ENCODE results near the gene BCOR.

The BCOR gene

DNA sequence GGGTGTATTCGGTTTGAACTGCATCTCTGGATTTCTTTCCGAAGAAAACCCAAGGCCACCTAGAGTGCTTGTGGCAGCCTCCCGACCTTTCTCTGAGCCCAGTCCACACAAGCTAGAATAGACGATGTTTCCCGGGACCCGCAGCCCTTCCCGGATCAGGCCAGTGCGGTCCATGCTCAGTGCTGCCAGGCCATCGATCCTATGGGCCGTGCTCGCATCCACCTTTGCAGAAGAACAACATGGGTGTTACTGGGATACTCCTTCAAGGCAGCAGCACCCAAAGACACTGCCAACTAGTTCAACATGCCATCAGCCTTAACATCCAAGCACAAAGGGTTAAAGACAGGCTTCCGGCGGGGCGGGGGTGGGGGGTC is 22.8 kb downstream of the BCOR start:
- DNase-seq (ENCODE audit: insufficient read length, low spot score) = no peak
- TF ChIP-seq POLR2AphosphoS5 (IDR thresholded peaks at IDR 0.05; ENCODE audit: low read depth, low read length) (no peak), POU2F2 (IDR thresholded peaks at IDR 0.05; ENCODE audit: low read depth, low read length) (no peak), PAX5 (IDR thresholded peaks at IDR 0.05; ENCODE audit: insufficient read depth, low read length, severe bottlenecking) (no peak), SPI1 (IDR thresholded peaks at IDR 0.05; ENCODE audit: low read depth, low read length) (no peak), POLR2A (IDR thresholded peaks at IDR 0.05; ENCODE audit: low read depth, low read length) (no peak), TAF1 (IDR thresholded peaks at IDR 0.05; ENCODE audit: low read depth, low read length) (no peak)
- FAIRE-seq = no peak

DNA sequence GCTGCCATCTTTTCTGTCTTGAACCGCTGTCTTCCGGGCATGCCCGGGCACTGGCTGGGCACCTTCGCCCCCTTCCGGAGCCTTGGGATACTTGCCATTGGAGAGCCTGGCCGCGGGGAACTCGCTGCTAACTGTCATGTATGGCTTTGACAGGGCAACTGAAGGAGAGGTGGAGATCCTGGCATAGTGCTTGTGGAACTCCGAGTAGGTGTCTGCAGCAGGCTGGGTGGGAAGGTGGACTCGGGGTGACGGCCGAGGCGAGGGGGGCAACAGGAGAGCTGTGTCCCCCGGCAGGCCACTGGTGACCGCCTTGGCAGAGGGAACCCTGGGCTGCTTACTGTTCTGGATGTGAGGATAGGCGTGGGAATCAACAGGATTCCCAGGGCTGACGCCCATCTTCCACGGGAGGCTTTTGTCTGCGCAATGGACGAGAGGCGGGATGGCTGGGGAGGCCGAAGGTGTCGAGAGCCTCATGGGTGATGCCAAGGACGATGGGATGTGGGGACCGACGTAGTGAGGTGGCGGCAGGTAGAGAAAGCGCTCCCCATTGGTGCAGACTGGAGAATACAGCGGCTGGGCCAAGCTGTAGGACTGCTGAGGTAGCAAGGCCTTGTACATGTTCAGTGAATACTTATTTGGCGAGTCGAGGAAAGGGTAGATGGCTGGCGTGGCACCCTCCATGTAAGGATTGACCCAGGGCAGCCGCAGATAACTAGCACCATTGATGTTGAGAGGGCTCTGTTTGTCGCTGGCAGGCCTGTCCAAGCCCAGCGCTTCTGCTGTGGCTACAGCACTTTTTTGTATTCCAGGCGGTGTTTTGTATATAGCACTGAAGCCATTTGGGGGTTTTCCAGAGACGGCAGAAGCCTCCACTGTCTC is 23.4 kb downstream of the BCOR start:
- TF ChIP-seq SPI1 (IDR thresholded peaks at IDR 0.05; ENCODE audit: low read depth, low read length) = no peak
- TF ChIP-seq POLR2AphosphoS5 (IDR thresholded peaks at IDR 0.05; ENCODE audit: low read depth, low read length) = no peak
- TF ChIP-seq TAF1 (IDR thresholded peaks at IDR 0.05; ENCODE audit: low read depth, low read length) = no peak
- no peak for TF ChIP-seq POU2F2 (IDR thresholded peaks at IDR 0.05; ENCODE audit: low read depth, low read length)
- TF ChIP-seq PAX5 (IDR thresholded peaks at IDR 0.05; ENCODE audit: insufficient read depth, low read length, severe bottlenecking) = no peak
- no peak for TF ChIP-seq POLR2A (IDR thresholded peaks at IDR 0.05; ENCODE audit: low read depth, low read length)
- DNase-seq (ENCODE audit: insufficient read length, low spot score) (no peak), FAIRE-seq (no peak)

DNA sequence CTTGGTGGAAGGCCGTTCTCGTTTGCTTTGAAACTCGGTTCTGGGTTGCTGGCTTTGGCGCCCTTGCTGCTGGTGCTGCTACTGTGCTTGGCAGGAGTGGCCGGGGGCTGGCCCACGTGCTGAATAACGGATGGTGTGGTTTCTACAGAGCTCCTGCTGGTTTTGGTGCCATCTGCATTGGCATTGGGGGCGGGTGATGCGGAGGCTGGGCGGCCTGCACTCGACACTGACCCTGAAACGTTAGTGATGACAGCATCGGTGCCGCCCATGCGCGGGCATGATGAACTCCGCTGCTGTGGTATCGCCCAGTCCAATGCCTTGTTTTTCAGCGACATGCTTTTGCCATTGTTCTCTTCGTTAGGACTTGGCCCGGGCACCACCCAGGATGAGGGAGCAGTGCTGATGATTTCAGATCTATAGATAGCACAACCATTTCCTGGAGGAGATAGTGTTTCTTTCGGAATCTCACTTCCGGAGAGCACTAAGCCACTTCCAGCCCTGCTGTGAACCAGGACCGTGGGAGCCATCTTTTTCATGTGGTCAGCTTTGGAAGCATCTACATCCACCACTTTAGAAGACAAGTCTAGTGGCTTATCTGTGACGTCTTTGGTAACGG is 24.2 kb downstream of the BCOR start:
- peak; percentile 60 for FAIRE-seq
- TF ChIP-seq PAX5 (IDR thresholded peaks at IDR 0.05; ENCODE audit: insufficient read depth, low read length, severe bottlenecking) = no peak
- no peak for TF ChIP-seq POU2F2 (IDR thresholded peaks at IDR 0.05; ENCODE audit: low read depth, low read length)
- no peak for TF ChIP-seq TAF1 (IDR thresholded peaks at IDR 0.05; ENCODE audit: low read depth, low read length)
- TF ChIP-seq SPI1 (IDR thresholded peaks at IDR 0.05; ENCODE audit: low read depth, low read length) = no peak
- TF ChIP-seq POLR2A (IDR thresholded peaks at IDR 0.05; ENCODE audit: low read depth, low read length) = no peak

DNA sequence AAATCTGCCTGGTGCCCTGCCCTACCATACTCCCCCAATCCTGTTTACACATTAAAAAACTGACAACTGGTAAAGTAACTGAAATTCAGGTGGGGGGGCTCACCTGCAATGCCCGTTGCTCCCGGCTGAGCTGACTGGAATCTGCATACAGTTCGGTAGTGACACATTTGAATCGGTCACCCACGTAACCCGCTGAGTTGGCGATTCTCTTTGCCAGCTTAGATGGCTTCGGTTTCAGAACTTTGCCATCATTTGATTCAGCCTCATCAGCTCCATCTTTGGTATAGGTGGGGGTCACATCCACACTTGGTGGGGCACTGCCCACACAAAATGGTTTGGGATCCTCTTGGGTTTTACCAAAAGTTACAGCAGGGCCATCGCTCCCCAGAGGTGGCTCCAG is 25.5 kb downstream of the BCOR start:
- FAIRE-seq = peak; percentile 9
- no peak for TF ChIP-seq TAF1 (IDR thresholded peaks at IDR 0.05; ENCODE audit: low read depth, low read length)
- no peak for TF ChIP-seq POLR2AphosphoS5 (IDR thresholded peaks at IDR 0.05; ENCODE audit: low read depth, low read length)
- TF ChIP-seq SPI1 (IDR thresholded peaks at IDR 0.05; ENCODE audit: low read depth, low read length) = no peak
- no peak for TF ChIP-seq PAX5 (IDR thresholded peaks at IDR 0.05; ENCODE audit: insufficient read depth, low read length, severe bottlenecking)
- TF ChIP-seq POU2F2 (IDR thresholded peaks at IDR 0.05; ENCODE audit: low read depth, low read length) = no peak
- no peak for TF ChIP-seq POLR2A (IDR thresholded peaks at IDR 0.05; ENCODE audit: low read depth, low read length)
- no peak for DNase-seq (ENCODE audit: insufficient read length, low spot score)

More for the DNA sequence above, 24.2 kb downstream of the BCOR start:
- DNase-seq (ENCODE audit: insufficient read length, low spot score) = no peak

DNA sequence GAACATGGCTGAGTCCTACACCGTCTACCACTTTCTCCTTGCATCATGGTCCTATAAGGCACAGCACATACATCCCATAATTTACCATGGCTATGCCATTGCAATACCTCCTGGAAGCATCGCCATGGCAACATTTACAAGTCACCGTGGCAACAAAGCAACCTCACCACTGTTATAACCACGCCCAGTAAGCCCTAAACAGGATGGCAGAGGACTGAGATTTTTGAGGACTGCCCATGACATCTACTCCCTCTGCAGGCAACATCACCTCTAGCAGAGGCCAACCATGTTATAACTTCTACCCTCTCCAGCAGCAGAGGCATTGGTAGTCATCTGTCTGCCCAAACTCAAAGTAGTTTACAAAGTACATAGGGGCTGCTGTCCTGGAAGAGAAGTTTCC is 29.7 kb downstream of the BCOR start:
- no peak for TF ChIP-seq POLR2A (IDR thresholded peaks at IDR 0.05; ENCODE audit: low read depth, low read length)
- TF ChIP-seq TAF1 (IDR thresholded peaks at IDR 0.05; ENCODE audit: low read depth, low read length) = no peak
- no peak for TF ChIP-seq POLR2AphosphoS5 (IDR thresholded peaks at IDR 0.05; ENCODE audit: low read depth, low read length)
- TF ChIP-seq PAX5 (IDR thresholded peaks at IDR 0.05; ENCODE audit: insufficient read depth, low read length, severe bottlenecking) = no peak
- no peak for TF ChIP-seq SPI1 (IDR thresholded peaks at IDR 0.05; ENCODE audit: low read depth, low read length)
- DNase-seq (ENCODE audit: insufficient read length, low spot score) (no peak), FAIRE-seq (peak; percentile 85)

DNA sequence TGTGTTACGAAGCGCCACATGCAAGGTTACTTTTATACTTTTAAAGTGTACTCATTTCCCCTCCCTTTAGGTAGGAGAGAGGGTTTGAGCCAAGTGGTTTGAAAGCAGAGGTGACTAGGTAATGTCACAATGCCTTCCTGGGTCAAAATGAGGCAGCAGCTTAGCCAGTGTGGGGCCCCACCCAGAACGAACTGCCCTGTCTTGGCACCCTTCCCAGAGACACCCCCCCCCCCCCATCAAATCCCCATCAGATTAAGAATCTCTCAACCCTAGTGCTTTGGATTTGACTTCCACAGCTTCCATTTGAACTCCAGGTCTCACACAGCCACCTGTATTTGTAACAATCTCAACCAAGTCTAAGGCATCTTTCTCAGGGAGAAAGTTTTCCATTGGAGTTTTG is 31.1 kb downstream of the BCOR start:
- DNase-seq (ENCODE audit: insufficient read length, low spot score) = no peak
- no peak for TF ChIP-seq TAF1 (IDR thresholded peaks at IDR 0.05; ENCODE audit: low read depth, low read length)
- TF ChIP-seq POU2F2 (IDR thresholded peaks at IDR 0.05; ENCODE audit: low read depth, low read length) = no peak
- no peak for TF ChIP-seq PAX5 (IDR thresholded peaks at IDR 0.05; ENCODE audit: insufficient read depth, low read length, severe bottlenecking)
- TF ChIP-seq POLR2A (IDR thresholded peaks at IDR 0.05; ENCODE audit: low read depth, low read length) = no peak
- no peak for TF ChIP-seq SPI1 (IDR thresholded peaks at IDR 0.05; ENCODE audit: low read depth, low read length)
- no peak for TF ChIP-seq POLR2AphosphoS5 (IDR thresholded peaks at IDR 0.05; ENCODE audit: low read depth, low read length)
- FAIRE-seq = no peak

DNA sequence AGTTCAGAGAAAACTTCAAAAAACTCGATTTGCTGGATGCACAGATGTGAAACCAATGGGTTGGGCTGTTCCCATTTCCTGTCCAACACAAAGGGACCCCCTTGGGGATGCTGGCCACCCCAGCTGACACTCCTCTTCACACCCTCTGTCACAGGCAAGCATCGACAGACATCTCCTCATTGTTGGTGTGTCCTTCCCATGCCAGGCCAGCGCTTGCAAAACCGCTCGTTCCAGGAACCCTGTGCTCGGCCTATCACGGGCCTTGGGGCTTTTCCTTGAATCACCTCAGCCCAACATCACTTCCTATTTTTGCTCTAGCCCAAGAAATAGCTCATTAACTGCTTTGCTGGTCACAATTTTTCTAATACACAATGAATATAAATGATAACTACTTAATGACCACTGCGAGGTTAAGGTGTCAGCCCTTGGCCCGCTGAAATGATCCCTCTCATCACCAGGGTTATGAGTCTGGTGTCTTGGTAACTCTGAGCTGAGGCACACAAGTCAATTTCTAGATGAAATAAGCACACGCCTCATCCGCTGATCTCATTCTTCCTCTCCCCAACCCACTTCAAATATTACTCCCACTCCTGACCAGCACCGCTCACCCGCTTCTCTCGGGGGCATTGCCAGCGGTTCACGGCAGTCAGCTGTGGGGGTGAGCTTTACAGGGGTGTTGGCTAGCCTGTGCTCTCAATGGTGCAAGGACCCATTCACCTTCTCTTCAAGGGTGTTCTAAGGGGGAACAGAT is 32.3 kb downstream of the BCOR start:
- FAIRE-seq (no peak), DNase-seq (ENCODE audit: insufficient read length, low spot score) (no peak)
- no peak for TF ChIP-seq POLR2AphosphoS5 (IDR thresholded peaks at IDR 0.05; ENCODE audit: low read depth, low read length)
- TF ChIP-seq TAF1 (IDR thresholded peaks at IDR 0.05; ENCODE audit: low read depth, low read length) = no peak
- no peak for TF ChIP-seq PAX5 (IDR thresholded peaks at IDR 0.05; ENCODE audit: insufficient read depth, low read length, severe bottlenecking)
- no peak for TF ChIP-seq POU2F2 (IDR thresholded peaks at IDR 0.05; ENCODE audit: low read depth, low read length)
- TF ChIP-seq SPI1 (IDR thresholded peaks at IDR 0.05; ENCODE audit: low read depth, low read length) = no peak
- no peak for TF ChIP-seq POLR2A (IDR thresholded peaks at IDR 0.05; ENCODE audit: low read depth, low read length)

DNA sequence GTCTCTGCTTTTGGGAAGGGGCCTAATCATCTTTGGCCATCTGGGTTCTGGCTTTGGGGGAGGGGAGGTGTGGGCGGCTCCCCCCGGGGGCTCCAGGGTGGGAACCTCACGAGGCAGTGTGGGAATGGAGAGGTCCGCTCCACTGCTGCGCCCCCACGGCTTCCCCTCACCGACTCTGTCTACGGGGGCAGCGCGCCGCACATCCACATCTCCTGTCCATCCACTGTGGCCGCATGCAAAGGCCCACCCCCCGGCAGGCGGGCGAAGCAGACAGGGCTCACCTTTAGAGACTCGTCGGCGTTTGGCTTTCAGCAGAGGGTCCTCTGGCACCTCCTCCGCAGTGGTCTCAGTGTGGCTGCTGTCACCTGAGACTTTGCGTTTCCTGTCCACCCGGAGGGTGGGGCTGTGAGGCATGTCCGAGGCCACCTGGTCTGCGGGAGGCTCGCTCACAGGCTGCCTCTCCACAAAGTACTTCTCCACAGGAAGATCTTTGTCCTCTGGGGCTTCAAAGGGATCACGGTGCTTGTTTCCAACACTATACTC is 33.6 kb downstream of the BCOR start:
- FAIRE-seq (no peak), DNase-seq (ENCODE audit: insufficient read length, low spot score) (no peak)
- TF ChIP-seq SPI1 (IDR thresholded peaks at IDR 0.05; ENCODE audit: low read depth, low read length) (no peak), POLR2AphosphoS5 (IDR thresholded peaks at IDR 0.05; ENCODE audit: low read depth, low read length) (no peak), POU2F2 (IDR thresholded peaks at IDR 0.05; ENCODE audit: low read depth, low read length) (no peak)

DNA sequence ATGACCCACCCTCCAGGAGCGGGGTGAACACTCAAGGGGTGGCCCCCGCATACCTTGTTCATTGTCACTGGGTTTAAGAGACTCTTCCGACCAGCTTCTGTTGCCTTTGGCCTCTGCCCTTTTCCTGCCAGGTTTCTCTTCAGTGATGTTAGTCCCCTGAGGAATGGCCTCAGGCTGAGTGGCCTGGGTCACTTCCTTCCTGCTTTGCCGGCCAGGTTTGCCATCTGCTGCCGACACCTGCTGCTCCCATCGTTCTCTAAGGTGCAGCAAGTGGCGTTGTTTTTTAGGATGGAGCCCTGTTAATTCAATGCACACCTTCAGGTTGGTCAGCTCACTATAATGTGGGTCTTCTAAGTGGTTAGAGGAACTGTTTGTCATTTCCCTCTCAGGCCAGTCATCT is 34.2 kb downstream of the BCOR start:
- no peak for DNase-seq (ENCODE audit: insufficient read length, low spot score)
- no peak for TF ChIP-seq POLR2AphosphoS5 (IDR thresholded peaks at IDR 0.05; ENCODE audit: low read depth, low read length)
- TF ChIP-seq TAF1 (IDR thresholded peaks at IDR 0.05; ENCODE audit: low read depth, low read length) = no peak
- no peak for TF ChIP-seq POU2F2 (IDR thresholded peaks at IDR 0.05; ENCODE audit: low read depth, low read length)
- TF ChIP-seq PAX5 (IDR thresholded peaks at IDR 0.05; ENCODE audit: insufficient read depth, low read length, severe bottlenecking) = no peak
- TF ChIP-seq POLR2A (IDR thresholded peaks at IDR 0.05; ENCODE audit: low read depth, low read length) = no peak
- no peak for TF ChIP-seq SPI1 (IDR thresholded peaks at IDR 0.05; ENCODE audit: low read depth, low read length)
- FAIRE-seq = no peak

Data from GM12891 (cell line).